Measurements from ENCODE around the gene USP38.

USP38 gene

DNA sequence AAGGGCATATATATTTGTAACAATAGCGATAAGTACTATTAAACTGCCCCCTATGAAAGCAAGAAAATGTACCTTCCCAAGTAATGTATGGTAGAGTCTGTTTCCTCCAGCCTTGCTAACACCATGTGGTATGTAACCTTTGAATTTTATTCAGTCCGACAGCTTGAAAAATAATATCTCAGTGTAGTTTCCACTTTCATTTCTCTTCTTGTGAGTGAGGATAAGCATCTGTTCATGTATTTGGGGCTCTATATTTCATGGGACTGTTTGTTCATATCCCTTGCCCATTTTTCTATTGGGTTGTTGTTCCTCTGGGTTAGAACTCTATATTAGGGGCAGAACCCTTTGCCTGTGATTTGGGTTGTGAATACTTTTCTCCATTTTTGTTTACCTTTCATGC is 58.3 kb downstream of the USP38 start:
- Histone ChIP-seq H3K36me3 (ENCODE audit: insufficient read depth, low read length) (0 out of 2 replicates have a peak, but pooled peaks cover 6% of the 10 kb centered on the region), H3K4me3 (ENCODE audit: low read depth, low read length) (no peak overlapping the region), H3K4me1 (ENCODE audit: control insufficient read depth, insufficient read depth, low read length, unreplicated experiment) (no peaks in the 10 kb centered on the region), H3K79me2 (ENCODE audit: control insufficient read depth, insufficient read depth, low read length, unreplicated experiment) (no peaks in the 10 kb centered on the region), H3K27me3 (ENCODE audit: insufficient read depth, low read length) (no peaks in the 10 kb centered on the region), H2AFZ (ENCODE audit: low read length, unreplicated experiment) (no peak overlapping the region), H3K27ac (ENCODE audit: low read depth, low read length) (no peak overlapping the region)

DNA sequence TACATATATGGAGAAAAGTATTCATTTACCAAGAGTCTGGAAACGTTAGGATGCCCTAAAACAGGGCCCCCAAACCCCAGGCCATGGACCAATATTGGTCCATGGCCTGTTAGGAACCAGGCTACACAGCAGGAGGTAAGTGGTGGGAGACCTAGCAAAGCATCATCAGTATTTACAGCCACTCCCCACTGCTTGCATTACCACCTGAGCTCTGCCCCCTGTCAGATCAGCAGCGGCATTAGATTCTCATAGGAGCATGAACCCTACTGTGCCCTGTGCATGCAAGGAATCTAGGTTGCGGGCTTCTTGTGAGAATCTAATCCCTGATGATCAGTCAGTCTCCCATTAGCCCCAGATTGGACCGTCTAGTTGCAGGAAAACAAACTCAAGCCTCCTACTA is 62.3 kb downstream of the USP38 start:
- no peak overlapping the region for H3K4me3 ChIP-seq (ENCODE audit: low read depth, low read length)
- H3K27me3 ChIP-seq (ENCODE audit: insufficient read depth, low read length) = no peaks in the 10 kb centered on the region
- H3K27ac ChIP-seq (ENCODE audit: low read depth, low read length) = no peak overlapping the region
- H3K36me3 ChIP-seq (ENCODE audit: insufficient read depth, low read length) = no peaks in the 10 kb centered on the region
- H3K79me2 ChIP-seq (ENCODE audit: control insufficient read depth, insufficient read depth, low read length, unreplicated experiment) = no peaks in the 10 kb centered on the region
- peaks cover 9% of the 10 kb centered on the region for H3K4me1 ChIP-seq (ENCODE audit: control insufficient read depth, insufficient read depth, low read length, unreplicated experiment)
- H2AFZ ChIP-seq (ENCODE audit: low read length, unreplicated experiment) = no peak overlapping the region

DNA sequence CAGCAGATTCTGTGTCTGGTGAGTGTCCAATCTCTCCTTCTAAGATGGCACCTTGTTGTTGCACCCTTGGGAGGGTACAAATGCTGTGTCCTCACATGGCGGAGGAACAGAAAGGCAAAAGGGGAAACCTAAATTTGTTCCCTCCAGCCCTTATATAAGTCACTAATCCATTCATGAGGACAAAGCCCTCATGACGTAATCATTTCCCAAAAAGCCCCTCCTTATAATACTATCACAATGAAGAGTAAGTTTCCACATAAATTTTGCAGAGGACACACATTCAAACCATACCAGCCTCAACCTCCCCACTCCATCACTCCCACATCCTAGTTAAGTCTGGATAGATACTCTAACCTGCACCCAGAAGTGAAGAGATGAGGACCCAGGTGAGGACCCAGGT is 63.1 kb downstream of the USP38 start:
- Histone ChIP-seq H3K4me1 (ENCODE audit: control insufficient read depth, insufficient read depth, low read length, unreplicated experiment) (peaks cover 17% of the 10 kb centered on the region), H3K4me3 (ENCODE audit: low read depth, low read length) (no peak overlapping the region), H2AFZ (ENCODE audit: low read length, unreplicated experiment) (no peak overlapping the region), H3K27ac (ENCODE audit: low read depth, low read length) (no peak overlapping the region), H3K79me2 (ENCODE audit: control insufficient read depth, insufficient read depth, low read length, unreplicated experiment) (no peaks in the 10 kb centered on the region), H3K36me3 (ENCODE audit: insufficient read depth, low read length) (no peaks in the 10 kb centered on the region), H3K27me3 (ENCODE audit: insufficient read depth, low read length) (no peaks in the 10 kb centered on the region)

DNA sequence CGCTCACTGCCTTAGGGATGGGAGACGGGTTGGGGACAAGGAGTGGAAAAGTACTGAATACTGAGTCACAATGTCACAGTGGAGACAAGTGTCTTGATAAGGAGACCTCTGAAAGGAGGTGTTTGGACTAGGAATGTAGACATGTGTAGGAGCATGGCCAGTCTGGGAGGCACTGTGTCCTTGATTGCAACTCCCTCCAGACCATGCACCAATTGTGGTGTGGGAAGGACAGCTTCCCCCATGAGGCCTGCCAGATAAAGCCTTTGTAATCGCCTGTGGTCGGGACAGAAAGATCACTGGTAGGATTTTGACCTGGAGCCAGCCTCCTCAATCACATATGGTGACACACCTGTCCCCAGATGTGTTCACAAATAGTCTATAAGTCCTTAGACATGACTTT is 64.1 kb downstream of the USP38 start:
- no peak overlapping the region for H2AFZ ChIP-seq (ENCODE audit: low read length, unreplicated experiment)
- no peak overlapping the region for H3K27ac ChIP-seq (ENCODE audit: low read depth, low read length)

DNA sequence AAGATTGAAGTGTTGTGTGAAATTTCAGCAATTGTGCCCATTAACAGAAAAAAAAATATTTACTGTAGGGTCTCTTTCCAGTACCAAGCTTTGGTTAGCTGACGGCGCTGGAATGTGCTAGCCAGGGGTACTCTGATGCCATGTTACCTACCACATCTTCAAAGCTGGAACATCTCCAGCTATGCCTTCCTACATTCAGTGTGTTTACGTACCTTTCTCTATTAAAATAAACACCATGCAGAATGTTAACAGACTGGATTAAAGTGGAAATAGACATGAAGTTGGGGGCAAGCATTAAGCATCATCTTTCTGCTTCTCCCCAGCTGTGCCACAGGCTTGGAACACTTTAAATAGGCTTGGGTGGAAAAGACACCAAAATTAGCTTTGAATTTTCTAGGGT is 65.9 kb downstream of the USP38 start:
- Histone ChIP-seq H3K4me3 (ENCODE audit: low read depth, low read length) (no peak overlapping the region), H3K27ac (ENCODE audit: low read depth, low read length) (no peak overlapping the region), H3K79me2 (ENCODE audit: control insufficient read depth, insufficient read depth, low read length, unreplicated experiment) (no peaks in the 10 kb centered on the region), H3K4me1 (ENCODE audit: control insufficient read depth, insufficient read depth, low read length, unreplicated experiment) (peaks cover 22% of the 10 kb centered on the region), H3K27me3 (ENCODE audit: insufficient read depth, low read length) (no peaks in the 10 kb centered on the region), H3K36me3 (ENCODE audit: insufficient read depth, low read length) (no peaks in the 10 kb centered on the region), H2AFZ (ENCODE audit: low read length, unreplicated experiment) (no peak overlapping the region)

More for the DNA sequence above, 64.1 kb downstream of the USP38 start:
- Histone ChIP-seq H3K79me2 (ENCODE audit: control insufficient read depth, insufficient read depth, low read length, unreplicated experiment) (no peaks in the 10 kb centered on the region), H3K4me1 (ENCODE audit: control insufficient read depth, insufficient read depth, low read length, unreplicated experiment) (peaks cover 17% of the 10 kb centered on the region), H3K4me3 (ENCODE audit: low read depth, low read length) (no peak overlapping the region), H3K27me3 (ENCODE audit: insufficient read depth, low read length) (no peaks in the 10 kb centered on the region), H3K36me3 (ENCODE audit: insufficient read depth, low read length) (no peaks in the 10 kb centered on the region)

DNA sequence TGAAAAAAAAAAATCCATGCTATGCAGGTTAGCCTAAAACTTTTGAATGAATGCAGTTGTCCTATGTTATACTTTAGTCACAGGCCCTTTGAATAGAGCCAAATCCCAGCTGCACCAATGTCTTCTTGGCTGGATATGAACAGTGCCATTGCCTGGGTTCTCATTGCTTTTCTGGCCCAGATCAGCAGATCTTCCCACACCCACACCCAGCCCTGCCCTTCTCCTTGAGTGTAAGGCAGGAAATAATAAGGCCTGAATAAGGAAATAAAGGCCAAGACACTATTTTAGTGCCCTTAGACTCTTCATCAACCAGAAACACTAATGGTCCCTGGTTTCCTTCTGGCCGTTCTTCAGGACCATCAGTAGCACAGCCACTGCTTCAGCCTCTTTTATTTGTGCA is 66.6 kb downstream of the USP38 start:
- Histone ChIP-seq H3K27me3 (ENCODE audit: insufficient read depth, low read length) (no peaks in the 10 kb centered on the region), H3K4me3 (ENCODE audit: low read depth, low read length) (no peak overlapping the region), H3K27ac (ENCODE audit: low read depth, low read length) (no peak overlapping the region), H3K4me1 (ENCODE audit: control insufficient read depth, insufficient read depth, low read length, unreplicated experiment) (peaks cover 22% of the 10 kb centered on the region), H2AFZ (ENCODE audit: low read length, unreplicated experiment) (no peak overlapping the region), H3K36me3 (ENCODE audit: insufficient read depth, low read length) (no peaks in the 10 kb centered on the region), H3K79me2 (ENCODE audit: control insufficient read depth, insufficient read depth, low read length, unreplicated experiment) (no peaks in the 10 kb centered on the region)

DNA sequence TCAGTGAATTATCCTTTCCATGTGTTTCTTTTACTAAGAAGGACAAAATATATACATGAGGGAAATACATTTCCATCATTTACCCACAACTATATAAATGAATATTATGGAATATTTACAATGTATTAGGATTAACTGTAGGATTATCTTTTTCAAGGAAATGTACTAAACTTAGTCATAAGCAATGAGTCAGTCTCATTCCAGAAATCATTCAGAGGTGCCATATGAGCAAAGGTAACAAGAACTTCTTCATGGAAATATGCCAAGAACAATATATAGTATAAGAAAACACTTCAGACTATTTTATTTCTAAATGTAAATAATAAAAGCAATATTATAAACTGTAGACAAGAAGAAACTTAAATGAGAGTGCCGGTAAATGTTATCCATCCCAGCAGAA is 67.1 kb downstream of the USP38 start:
- Histone ChIP-seq H3K36me3 (ENCODE audit: insufficient read depth, low read length) (no peaks in the 10 kb centered on the region), H3K4me1 (ENCODE audit: control insufficient read depth, insufficient read depth, low read length, unreplicated experiment) (peaks cover 24% of the 10 kb centered on the region), H3K4me3 (ENCODE audit: low read depth, low read length) (no peak overlapping the region), H2AFZ (ENCODE audit: low read length, unreplicated experiment) (no peak overlapping the region), H3K27me3 (ENCODE audit: insufficient read depth, low read length) (no peaks in the 10 kb centered on the region), H3K79me2 (ENCODE audit: control insufficient read depth, insufficient read depth, low read length, unreplicated experiment) (no peaks in the 10 kb centered on the region), H3K27ac (ENCODE audit: low read depth, low read length) (no peak overlapping the region)

DNA sequence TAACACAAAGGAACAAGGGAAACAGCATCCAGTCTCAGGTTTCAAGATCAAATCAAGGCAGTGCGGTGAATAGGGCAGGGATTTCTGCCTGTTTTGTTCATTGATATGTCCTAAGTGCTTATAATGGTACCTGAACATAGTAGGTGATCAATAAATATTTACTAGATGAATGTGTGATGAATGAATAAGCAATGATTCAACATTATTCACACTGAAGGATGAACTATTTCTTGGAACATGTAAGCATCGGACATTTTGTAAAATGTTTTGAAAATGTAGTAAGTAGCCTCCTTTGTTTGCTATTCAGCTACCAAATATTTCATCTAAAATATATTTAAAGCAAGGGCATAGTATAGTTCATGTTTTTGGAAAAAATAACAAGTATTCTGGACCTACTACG is 67.8 kb downstream of the USP38 start:
- no peak overlapping the region for H3K27ac ChIP-seq (ENCODE audit: low read depth, low read length)
- no peak overlapping the region for H3K4me3 ChIP-seq (ENCODE audit: low read depth, low read length)
- no peaks in the 10 kb centered on the region for H3K27me3 ChIP-seq (ENCODE audit: insufficient read depth, low read length)
- H2AFZ ChIP-seq (ENCODE audit: low read length, unreplicated experiment) = no peak overlapping the region
- no peaks in the 10 kb centered on the region for H3K79me2 ChIP-seq (ENCODE audit: control insufficient read depth, insufficient read depth, low read length, unreplicated experiment)
- no peaks in the 10 kb centered on the region for H3K36me3 ChIP-seq (ENCODE audit: insufficient read depth, low read length)
- peaks cover 24% of the 10 kb centered on the region for H3K4me1 ChIP-seq (ENCODE audit: control insufficient read depth, insufficient read depth, low read length, unreplicated experiment)

DNA sequence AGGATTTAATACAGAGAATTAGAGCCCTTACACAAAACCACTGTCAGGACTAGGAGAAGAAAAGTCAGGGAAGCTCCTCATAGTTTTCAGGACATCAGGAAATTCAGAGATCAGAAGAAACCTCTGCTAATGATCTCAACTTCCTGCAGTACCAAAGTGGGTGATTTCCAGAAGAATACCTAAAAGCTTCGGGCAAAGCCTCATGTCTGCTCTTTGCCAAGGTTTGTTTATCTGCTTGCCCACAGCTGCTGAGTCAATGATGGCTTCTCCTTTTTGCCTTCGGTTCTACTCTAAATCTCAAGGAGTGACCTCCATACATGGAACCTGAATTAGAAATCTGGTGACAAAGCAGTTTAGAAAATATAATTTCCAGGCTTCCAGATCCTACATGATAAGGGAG is 68.4 kb downstream of the USP38 start:
- Histone ChIP-seq H3K4me3 (ENCODE audit: low read depth, low read length) (no peak overlapping the region), H3K79me2 (ENCODE audit: control insufficient read depth, insufficient read depth, low read length, unreplicated experiment) (no peaks in the 10 kb centered on the region)

DNA sequence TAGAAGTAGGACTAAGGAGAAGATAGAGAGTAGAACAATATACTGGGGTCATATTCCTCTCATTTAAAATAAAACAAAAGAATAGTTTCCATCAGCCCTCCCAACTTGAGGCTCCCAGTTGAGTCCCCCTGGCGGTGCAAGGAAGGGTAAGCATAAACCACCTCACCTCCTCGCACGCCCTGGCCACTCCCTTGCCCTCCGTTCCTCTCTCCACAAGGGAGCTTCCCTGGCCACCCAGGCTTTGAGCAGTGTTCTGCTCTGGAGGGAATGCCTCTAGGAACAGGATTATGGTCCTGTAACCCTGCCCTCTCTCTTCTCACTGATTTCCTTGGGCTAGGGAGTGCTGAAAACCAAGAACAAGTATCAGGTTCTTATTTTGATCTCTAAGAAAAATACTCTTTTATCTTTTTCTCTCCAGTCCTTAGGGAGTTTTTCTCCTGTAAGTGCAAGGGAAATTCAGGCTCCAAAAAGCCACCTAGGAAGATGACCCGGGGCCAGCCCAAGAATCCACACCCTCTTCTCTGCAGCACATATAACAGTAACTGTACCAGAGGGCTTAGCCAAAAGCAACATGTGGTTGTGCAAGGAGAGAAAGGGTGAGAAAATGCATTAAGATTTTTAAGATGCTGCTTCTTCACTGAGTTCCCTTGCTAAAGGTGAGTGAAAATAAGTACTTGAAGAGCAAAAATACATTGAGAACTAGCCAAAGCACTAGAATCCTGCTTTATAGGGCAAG is 69.9 kb downstream of the USP38 start:
- H2AFZ ChIP-seq (ENCODE audit: low read length, unreplicated experiment) = no peak overlapping the region
- H3K79me2 ChIP-seq (ENCODE audit: control insufficient read depth, insufficient read depth, low read length, unreplicated experiment) = no peaks in the 10 kb centered on the region

More for the DNA sequence above, 68.4 kb downstream of the USP38 start:
- peak overlapping the region; percentile 66 for H2AFZ ChIP-seq (ENCODE audit: low read length, unreplicated experiment)
- H3K4me1 ChIP-seq (ENCODE audit: control insufficient read depth, insufficient read depth, low read length, unreplicated experiment) = peaks cover 24% of the 10 kb centered on the region
- H3K27me3 ChIP-seq (ENCODE audit: insufficient read depth, low read length) = no peaks in the 10 kb centered on the region
- no peaks in the 10 kb centered on the region for H3K36me3 ChIP-seq (ENCODE audit: insufficient read depth, low read length)
- H3K27ac ChIP-seq (ENCODE audit: low read depth, low read length) = no peak overlapping the region

DNA sequence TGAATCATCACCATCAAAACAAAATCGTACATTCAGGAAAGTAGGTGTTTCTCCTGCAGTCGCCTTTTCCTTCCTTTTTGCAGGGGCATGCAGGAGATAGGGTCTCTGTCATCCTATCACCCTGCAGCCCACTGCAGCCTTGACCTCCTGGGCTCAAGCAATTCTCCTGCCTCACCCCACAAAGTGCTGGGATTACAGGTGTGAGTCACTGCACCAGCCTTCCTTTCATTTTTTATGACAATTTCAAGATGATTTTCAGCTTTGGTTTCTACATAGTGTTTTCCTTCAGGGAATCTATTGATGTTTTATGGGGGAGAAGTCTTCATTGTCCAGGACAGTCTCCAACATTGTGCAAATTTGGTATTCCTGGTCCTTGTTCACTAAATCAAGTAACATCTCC is 71.7 kb downstream of the USP38 start:
- H3K36me3 ChIP-seq (ENCODE audit: insufficient read depth, low read length) = no peaks in the 10 kb centered on the region
- peaks cover 19% of the 10 kb centered on the region for H3K4me1 ChIP-seq (ENCODE audit: control insufficient read depth, insufficient read depth, low read length, unreplicated experiment)
- no peak overlapping the region for H3K27ac ChIP-seq (ENCODE audit: low read depth, low read length)
- H2AFZ ChIP-seq (ENCODE audit: low read length, unreplicated experiment) = no peak overlapping the region
- H3K27me3 ChIP-seq (ENCODE audit: insufficient read depth, low read length) = no peaks in the 10 kb centered on the region
- H3K79me2 ChIP-seq (ENCODE audit: control insufficient read depth, insufficient read depth, low read length, unreplicated experiment) = no peaks in the 10 kb centered on the region
- H3K4me3 ChIP-seq (ENCODE audit: low read depth, low read length) = no peak overlapping the region

More for the DNA sequence above, 69.9 kb downstream of the USP38 start:
- Histone ChIP-seq H3K27me3 (ENCODE audit: insufficient read depth, low read length) (no peaks in the 10 kb centered on the region), H3K27ac (ENCODE audit: low read depth, low read length) (no peak overlapping the region), H3K4me1 (ENCODE audit: control insufficient read depth, insufficient read depth, low read length, unreplicated experiment) (peaks cover 24% of the 10 kb centered on the region), H3K4me3 (ENCODE audit: low read depth, low read length) (no peak overlapping the region), H3K36me3 (ENCODE audit: insufficient read depth, low read length) (no peaks in the 10 kb centered on the region)

All from ACC112 (cell line).